Central memory CD4-positive, alpha-beta T cell (primary cell): ENCODE measurements around the gene FOXJ3.

Experiments used
- DNase-seq: peaks from one replicate; pipeline ENCODE4 v3.0.0; 2022

Gene FOXJ3

GRCh38 chr1:42163536-42164503 lies 171.2 kb downstream of the FOXJ3 start:
- DNase-seq, result no peak

- no peak for DNase-seq
Observed at GRCh38 chr1:42163114-42163513, 171.9 kb downstream of the FOXJ3 start.

GRCh38 chr1:42162181-42162580 lies 172.9 kb downstream of the FOXJ3 start:
- no peak for DNase-seq

GRCh38 chr1:42158189-42158588 lies 176.8 kb downstream of the FOXJ3 start:
- DNase-seq, result no peak

DNA sequence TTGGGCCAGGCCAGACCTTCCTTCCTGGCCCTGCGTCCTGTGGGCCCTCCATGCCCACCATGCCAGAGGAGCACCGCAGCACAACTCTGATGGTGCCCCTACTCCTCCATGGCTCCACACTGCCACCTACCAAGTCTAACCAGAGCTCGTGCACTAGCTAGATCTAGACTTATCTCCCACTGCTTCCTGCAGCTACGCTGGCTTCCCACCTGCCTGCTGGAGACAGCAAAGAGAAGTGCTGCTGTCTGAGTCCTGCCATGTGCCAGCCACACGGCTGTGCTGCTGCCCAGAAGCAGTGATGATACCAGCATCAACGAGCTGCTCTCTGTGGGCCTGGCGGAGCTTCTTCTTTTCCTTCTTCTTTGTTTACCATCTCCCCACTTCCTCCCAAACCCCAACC lies 177.4 kb downstream of the FOXJ3 start:
- no peak for DNase-seq

DNA sequence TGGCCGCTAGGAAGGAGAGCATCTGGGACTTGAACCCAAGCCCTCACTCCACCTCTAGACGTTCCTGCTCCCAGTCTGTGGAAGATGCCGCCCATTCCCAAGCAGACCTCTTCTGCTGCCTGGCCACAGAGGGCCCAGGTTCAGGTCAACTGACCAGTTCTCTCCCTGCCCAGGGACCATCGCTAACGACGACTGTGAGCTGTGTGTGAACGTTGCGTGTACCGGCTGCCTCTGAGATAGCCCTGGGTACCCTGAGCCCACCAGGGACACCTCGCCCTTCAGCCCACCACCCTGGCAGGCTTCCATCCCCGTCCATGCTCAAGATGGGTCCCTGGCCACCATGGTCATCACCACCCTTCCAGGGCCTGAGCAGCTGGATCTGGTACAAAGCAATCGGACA lies 179.7 kb downstream of the FOXJ3 start:
- DNase-seq, result no peak

GRCh38 chr1:42154685-42155084 lies 180.3 kb downstream of the FOXJ3 start:
- DNase-seq, result no peak

DNA sequence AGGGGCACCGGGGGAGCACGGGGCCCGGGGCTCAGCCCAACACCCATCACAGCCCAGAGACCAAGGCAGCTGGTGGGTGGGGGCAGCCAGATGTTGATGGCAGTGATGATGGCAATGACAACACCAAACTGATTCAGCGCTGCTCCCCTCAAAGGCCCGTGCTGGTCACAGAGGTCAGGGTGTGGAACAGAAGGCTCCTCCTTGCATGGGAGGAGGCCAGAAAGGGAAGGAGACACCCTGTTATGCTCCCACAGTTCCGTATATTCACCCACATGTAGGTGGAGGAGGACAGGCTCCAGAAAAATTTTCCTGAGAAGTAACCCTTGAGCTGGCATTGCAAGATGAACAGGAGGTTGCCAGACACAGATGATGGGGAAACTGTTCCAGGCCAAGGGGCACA lies 181.4 kb downstream of the FOXJ3 start:
- no peak for DNase-seq

- no peak for DNase-seq
Observed at GRCh38 chr1:42152907-42153600, 182.0 kb downstream of the FOXJ3 start, which contains the start of gene GUCA2B. Gene GUCA2B, plus strand, starts transcription at chr1:42153410. Its CDS starts 41 bp downstream, at chr1:42153451.

DNA sequence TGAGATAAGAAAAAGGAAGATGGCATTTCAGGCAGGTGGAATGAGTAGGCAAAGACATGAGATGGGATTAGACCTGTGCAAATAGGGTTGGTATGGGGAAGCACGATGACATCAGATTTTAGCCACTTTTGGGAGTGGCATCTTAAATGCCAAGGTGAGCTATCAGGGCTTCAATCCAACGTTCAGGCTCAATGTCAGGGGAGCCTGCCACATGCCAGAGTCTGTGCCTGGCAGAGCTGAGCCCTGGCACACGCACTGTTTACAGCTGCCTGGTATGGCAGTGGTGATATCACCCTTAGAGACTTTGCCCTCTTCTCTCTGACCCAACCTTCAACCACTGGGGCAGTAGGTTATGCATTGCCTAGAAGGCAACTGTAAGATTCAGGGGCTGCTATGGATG lies 182.9 kb downstream of the FOXJ3 start:
- DNase-seq, result no peak

GRCh38 chr1:42150651-42151050 lies 184.4 kb downstream of the FOXJ3 start:
- DNase-seq, result no peak

- no peak for DNase-seq
Observed at GRCh38 chr1:42148166-42148565, 186.9 kb downstream of the FOXJ3 start.

DNA sequence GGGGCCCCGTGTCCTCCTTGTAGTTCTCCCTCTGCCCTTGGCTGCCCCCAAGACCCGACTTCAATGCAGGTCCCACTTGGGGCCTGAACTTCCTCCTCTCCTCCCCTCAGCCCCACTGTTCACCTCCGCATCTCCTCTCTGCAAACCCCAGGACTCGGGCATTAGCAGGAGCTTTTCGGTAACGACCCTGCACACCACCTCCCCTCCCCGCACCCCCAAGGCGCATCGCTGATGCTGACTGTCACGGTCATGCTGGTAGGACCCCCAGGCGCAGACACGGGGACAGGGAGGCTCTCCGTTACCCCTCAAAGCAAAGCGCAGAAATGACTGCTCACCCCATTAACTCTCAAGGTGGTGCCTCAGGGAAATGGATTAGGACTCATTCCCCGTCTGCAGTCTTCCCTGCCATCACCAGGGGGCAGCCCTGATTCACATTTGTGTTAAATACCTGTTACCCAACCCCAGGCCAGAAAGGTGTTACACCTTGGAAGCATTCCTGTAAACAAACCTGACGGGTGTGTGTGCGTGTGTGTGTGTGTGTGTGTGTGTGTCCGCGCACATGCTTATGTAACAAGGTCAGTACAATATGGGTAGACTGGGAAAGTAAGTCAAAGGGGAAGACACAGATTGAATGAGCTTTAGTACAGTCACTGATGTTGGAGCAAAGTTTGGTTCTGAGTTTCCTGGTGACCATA lies 188.3 kb downstream of the FOXJ3 start:
- peak; percentile 51 for DNase-seq

DNA sequence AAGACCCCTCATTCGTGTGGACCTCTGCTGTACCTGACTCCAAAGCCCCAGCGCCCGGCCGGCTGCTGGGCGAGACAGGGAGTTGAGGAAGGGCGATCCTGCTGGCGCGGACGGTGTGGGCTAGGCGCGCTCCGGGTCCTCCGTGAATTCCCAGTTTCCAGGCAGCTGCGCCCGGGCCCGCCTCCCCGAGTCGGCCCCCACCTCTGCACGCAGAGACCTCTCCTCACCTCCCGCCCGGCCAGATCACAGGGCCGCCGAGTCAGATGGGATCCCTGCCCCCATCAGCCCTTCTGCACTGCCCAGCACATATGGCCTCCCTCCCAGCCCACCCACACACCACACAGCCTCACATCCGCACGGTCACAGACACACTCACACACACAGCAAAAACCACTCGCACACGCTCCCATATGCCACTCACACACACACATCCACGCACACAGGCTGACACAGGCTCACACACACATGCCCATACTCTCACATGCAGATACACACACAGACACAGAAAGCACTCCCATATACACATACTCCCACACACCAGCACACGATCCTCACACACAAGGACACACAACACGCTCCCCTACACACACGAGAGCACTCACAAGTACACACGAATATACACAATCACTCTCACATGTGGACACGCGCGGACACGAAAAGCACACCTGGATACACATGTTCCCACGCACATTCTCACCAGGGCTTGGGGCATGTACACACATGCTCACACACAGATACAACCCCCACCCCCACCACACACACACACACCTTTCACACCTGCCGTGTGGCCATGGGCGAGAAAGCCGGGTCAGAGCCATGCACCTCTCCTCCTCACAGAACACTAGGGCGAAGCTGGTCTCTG lies 189.0 kb downstream of the FOXJ3 start:
- DNase-seq, result no peak

GRCh38 chr1:42145389-42145716 lies 189.7 kb downstream of the FOXJ3 start:
- DNase-seq, result no peak

DNA sequence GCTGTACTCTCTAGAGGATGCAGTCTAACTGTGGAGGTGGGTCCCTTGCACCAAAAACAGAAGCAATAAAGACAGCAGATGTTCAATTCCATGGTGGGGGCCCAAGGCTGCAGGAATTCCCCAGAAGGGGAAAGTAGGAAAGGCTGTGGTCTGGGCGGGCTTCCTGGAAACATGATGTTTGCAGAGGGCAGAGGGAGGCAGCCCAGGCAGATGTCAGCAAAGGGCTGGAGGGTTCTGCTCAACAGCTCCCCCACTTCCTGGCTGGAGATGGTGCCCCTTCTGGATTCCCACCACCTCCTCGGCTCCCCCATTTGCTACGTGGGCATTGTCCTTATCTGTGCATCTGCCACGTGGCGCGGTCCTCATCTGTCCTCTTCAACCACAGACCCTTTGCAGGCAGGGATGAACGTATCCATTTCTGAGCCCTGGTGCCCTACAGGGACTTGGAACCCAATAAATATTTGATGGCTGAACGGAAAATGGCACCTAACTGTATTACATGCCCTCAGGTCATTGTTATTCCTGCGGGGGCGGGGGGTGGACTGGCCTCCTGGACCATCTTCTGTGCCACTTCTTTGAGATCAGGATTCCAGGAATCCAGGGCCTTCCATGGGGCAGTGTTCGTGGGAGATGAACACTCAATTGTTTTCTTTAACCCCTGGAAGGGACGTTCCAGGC lies 190.2 kb downstream of the FOXJ3 start:
- DNase-seq, result no peak

DNA sequence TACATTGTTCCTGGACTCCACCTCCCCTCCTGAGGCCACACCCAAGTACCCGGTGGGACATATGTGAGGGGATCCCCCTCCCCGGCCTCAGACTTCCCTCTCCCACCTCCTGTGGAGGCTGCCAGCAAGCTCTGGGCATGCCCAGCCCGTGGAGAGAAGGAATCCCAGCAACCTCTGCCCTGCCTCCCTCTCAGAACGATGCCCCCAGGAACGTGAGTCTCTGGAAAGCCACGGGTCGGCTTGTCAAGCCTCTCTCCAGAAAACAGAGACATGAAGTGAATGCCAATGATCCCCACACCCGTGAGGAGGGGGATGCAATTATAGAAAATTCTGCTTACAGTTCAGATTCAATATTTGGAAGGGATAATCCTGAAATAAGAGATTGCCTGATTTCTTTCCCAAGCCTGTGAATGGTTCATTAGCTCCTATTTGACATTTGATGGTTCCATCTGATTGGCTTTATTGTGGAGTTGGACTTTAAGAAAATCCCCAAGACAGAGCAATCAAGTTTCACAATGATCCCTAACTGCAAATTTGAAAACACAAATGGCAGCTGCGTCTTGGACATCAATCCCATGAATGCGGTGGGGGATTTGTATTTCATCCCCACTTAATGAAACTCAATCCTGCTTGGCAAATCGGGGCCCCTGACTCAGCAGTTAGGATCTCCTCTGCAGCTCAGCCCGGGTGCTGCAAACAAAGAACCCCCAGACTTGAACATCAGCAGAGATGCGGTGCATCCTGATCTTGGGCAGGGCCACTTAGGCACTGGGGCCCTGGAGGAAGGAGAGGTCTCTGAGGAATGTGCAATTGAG lies 190.9 kb downstream of the FOXJ3 start:
- DNase-seq, result no peak

DNA sequence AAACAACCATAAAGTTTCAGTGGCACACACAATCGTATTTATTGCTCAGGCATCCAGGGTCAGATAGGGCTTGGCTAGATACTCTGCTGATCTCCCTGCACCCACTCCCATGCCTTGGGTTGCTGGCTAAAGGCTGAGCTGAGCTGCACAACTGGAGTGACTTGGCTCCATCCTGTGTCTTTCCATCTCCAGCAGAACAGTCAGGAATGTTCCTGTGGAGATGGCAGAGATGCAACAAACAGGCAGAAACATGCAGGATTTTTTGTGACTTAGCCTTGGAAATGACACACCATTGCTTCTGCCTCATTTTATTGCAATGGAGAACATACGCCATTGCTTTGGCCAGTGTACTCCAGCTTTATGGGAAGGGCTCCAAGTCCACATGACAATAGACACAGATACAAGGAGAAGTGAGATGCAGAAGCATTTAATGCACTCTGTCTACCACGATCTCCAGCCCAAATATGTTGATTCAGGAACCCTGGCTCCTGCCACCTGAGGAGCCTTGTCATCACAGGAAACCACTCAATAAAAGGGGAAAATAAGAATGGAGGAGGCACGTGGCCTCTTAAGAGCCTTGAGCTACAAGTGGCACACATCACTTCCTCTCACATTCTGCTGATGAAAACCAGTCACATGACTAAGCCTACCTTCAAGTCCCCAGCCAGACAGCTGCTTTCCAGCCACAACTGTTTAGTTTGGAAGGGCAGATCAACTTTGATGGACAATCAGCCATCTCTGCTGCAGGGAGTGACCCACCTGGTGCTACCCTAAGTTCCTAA lies 191.9 kb downstream of the FOXJ3 start:
- DNase-seq, result no peak

GRCh38 chr1:42141978-42142377 lies 193.1 kb downstream of the FOXJ3 start:
- no peak for DNase-seq

DNA sequence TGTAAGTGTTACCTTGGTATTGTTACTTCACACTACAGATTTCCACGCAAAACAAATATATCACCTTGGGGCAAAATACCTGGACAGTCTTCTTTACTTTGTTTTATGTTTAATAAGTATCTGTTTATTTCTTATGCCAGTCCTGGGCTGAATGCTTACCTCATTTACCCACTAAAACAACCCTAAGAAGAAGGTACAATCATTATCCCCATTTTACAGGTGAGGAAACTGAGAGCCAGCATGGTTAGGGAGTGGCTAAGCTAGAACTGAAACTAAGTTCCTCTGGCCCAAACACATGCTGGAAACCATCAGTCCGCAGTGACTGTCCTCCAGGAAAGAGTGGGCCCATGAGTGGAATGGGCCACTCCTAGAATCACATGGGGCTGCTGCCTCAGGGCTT lies 194.8 kb downstream of the FOXJ3 start:
- no peak for DNase-seq
